Endothelial cell of umbilical vein (primary cell): ENCODE results near the gene VCL.
A peak's percentile ranks its signal among the peaks of the same experiment; 100 is the strongest.

ENCODE experiments used
- CTCF ChIP-seq, 2 donors: IDR thresholded peaks; 1 replicate in 1 of 2; 2 replicates in 1 of 2; pipeline ENCODE4 v1.5.1; 2011; ENCODE audit warnings: low read length in 2 of 2, mild to moderate bottlenecking in 2 of 2, moderate library complexity in 2 of 2, control low read depth in 1 of 2, inconsistent platforms in 1 of 2, low read depth in 1 of 2; ENCODE audit not compliant: insufficient read depth in 1 of 2; ENCODE audit errors: extremely low read depth in 1 of 2
- EZH2 ChIP-seq: IDR thresholded peaks from 2 replicates; pipeline ENCODE4 v1.6.1; 2012; ENCODE audit warnings: borderline replicate concordance, low read depth, mild to moderate bottlenecking, moderate library complexity, low read length, inconsistent platforms; ENCODE audit not compliant: severe bottlenecking
- MAX ChIP-seq: IDR thresholded peaks from 2 replicates; pipeline ENCODE4 v1.6.1; 2011; ENCODE audit not compliant: insufficient read depth, insufficient read length
- POLR2A ChIP-seq: IDR thresholded peaks from 2 replicates; pipeline ENCODE4 v1.6.1; 2012; ENCODE audit warnings: low read depth, mild to moderate bottlenecking, control low read depth, low read length
- POLR2AphosphoS5 ChIP-seq: IDR thresholded peaks from 2 replicates; pipeline ENCODE4 v1.6.1; 2012; ENCODE audit warnings: low read depth, mild to moderate bottlenecking, control low read depth, low read length, moderate library complexity; ENCODE audit not compliant: insufficient read depth

DNA sequence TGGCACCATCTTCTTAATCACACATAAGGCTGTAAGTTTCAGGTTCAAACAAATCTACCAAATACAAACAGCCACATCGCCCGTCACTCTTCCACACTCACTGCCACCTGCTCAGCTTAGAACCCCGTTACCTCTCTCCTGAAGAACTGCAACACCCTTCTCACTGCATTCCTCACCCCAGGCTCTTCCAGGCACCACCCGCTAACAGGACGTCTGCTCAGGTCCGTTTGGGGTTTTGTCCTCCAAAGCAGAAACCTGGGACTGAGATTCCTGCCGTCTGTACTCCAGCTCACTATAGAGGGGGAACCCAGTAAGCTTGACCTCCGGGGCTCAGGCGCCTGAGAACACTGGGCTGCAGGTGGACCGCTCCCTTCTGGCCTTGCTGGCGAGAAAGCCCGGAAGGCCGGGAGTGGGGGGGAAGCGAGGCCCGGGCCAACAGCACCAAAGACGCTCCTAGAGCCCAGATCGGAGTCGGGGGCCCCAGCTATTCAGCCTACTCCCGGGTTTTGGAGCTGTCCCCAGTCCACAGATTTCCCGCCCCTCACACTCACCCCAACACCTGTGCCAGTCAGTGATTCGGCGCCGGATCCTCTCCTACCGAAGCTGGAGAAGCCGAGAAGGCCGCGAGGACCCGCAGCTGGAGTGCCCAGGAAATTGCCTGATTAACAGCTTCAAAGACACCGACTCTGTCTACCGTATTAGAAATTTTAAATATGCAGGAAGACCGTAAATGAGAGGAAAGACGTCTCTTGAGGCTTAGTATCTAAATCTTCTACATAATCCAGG is 152.5 kb downstream of the VCL start, which contains the start of gene AP3M1:
- no peak for TF ChIP-seq MAX
- TF ChIP-seq CTCF (IDR thresholded peaks at IDR 0.05; ENCODE audit: extremely low read depth in 1 of 2, insufficient read depth in 1 of 2, low read depth in 1 of 2, low read length in 2 of 2): no peak
- no peak for TF ChIP-seq EZH2
- peak; percentile 31 for TF ChIP-seq POLR2AphosphoS5
- TF ChIP-seq POLR2A: no peak
